Measurements from ENCODE around the gene APBB3. TPM values are rescaled to one million over a fixed set of nuclear protein-coding genes. Genes with fewer than 3 reads are reported as not detected.
"Not testable (repeated sequence)": the region's sequence is repeated elsewhere in the genome, so short reads cannot be mapped to it uniquely, and the experiment has no call there.

The APBB3 gene
- total RNA-seq, result 10 to 100 TPM; 12.8 to 25.8 TPM

- ATAC-seq, result peak; percentile 95
- peak within 1 kb of the TSS; percentile 88 to 96 for H3K27ac Mint-ChIP-seq
- peak within 1 kb of the TSS; percentile 94 for H3K4me3 Mint-ChIP-seq
- DNase-seq (ENCODE audit: low spot score), result peak; percentile 98
- peaks cover 5% of the 10 kb centered on the region for H3K36me3 Mint-ChIP-seq
- H3K9me3 Mint-ChIP-seq, result no peaks in the 10 kb centered on the region
- H3K4me1 Mint-ChIP-seq (ENCODE audit: low read depth in 2 of 2), result peaks cover 44 to 45% of the 10 kb centered on the region in 2 donors
- no peaks in the 10 kb centered on the region for H3K27me3 Mint-ChIP-seq
These were observed at the start of gene APBB3, which contains the start of gene SLC35A4 for GRCh38 chr5:140564196-140565023. APBB3 (minus strand) TSS chr5:140564598; CDS start chr5:140564245, 353 bp downstream. SLC35A4 (plus strand) TSS chr5:140564828; CDS start chr5:140567170, 2,342 bp downstream.

GRCh38 chr5:140611020-140611521 is 46.7 kb upstream of the APBB3 start:
- Mint-ChIP-seq H3K27me3 (peaks cover 12 to 14% of the 10 kb centered on the region in 2 donors), H3K36me3 (no peaks in the 10 kb centered on the region), H3K4me1 (ENCODE audit: low read depth in 2 of 2) (peaks cover 6 to 12% of the 10 kb centered on the region in 2 donors), H3K27ac (no peak overlapping the region), H3K9me3 (no peaks in the 10 kb centered on the region), H3K4me3 (no peak overlapping the region)
- no peak for DNase-seq (ENCODE audit: low spot score)
- no peak for ATAC-seq

GRCh38 chr5:140609126-140609525 is 44.7 kb upstream of the APBB3 start:
- H3K36me3 Mint-ChIP-seq, result no peaks in the 10 kb centered on the region
- H3K4me1 Mint-ChIP-seq (ENCODE audit: low read depth in 2 of 2), result peaks cover 6 to 12% of the 10 kb centered on the region in 2 donors
- ATAC-seq (no peak), DNase-seq (ENCODE audit: low spot score) (no peak)
- H3K4me3 Mint-ChIP-seq, result no peak overlapping the region
- no peak overlapping the region for H3K27ac Mint-ChIP-seq
- no peaks in the 10 kb centered on the region for H3K9me3 Mint-ChIP-seq
- H3K27me3 Mint-ChIP-seq, result peaks cover 14 to 15% of the 10 kb centered on the region in 2 donors

- no peak overlapping the region for H3K27ac Mint-ChIP-seq
- H3K4me1 Mint-ChIP-seq (ENCODE audit: low read depth in 2 of 2), result peaks cover 6 to 12% of the 10 kb centered on the region in 2 donors
- H3K36me3 Mint-ChIP-seq, result no peaks in the 10 kb centered on the region
- H3K9me3 Mint-ChIP-seq, result no peaks in the 10 kb centered on the region
- DNase-seq (ENCODE audit: low spot score), result no peak
- H3K4me3 Mint-ChIP-seq, result no peak overlapping the region
- H3K27me3 Mint-ChIP-seq, result peaks cover 14 to 15% of the 10 kb centered on the region in 2 donors
- no peak for ATAC-seq
These were observed 44.3 kb upstream of the APBB3 start for GRCh38 chr5:140608722-140609121.

GRCh38 chr5:140607031-140607430 is 42.6 kb upstream of the APBB3 start:
- ATAC-seq, result no peak
- no peaks in the 10 kb centered on the region for H3K9me3 Mint-ChIP-seq
- H3K36me3 Mint-ChIP-seq, result no peaks in the 10 kb centered on the region

GRCh38 chr5:140605879-140606278 is 41.5 kb upstream of the APBB3 start:
- Mint-ChIP-seq H3K27ac (no peak overlapping the region), H3K9me3 (no peaks in the 10 kb centered on the region), H3K36me3 (no peaks in the 10 kb centered on the region), H3K4me1 (ENCODE audit: low read depth in 2 of 2) (no peaks in the 10 kb centered on the region), H3K4me3 (no peak overlapping the region), H3K27me3 (peaks cover 0 to 7% of the 10 kb centered on the region in 2 donors)
- no peak for ATAC-seq
- DNase-seq (ENCODE audit: low spot score), result no peak

More at GRCh38 chr5:140607031-140607430, 42.6 kb upstream of the APBB3 start:
- Mint-ChIP-seq H3K27ac (no peak overlapping the region), H3K27me3 (peaks cover 7 to 11% of the 10 kb centered on the region in 2 donors), H3K4me3 (no peak overlapping the region), H3K4me1 (ENCODE audit: low read depth in 2 of 2) (peaks cover 6 to 7% of the 10 kb centered on the region in 2 donors)
- DNase-seq (ENCODE audit: low spot score), result no peak

GRCh38 chr5:140603734-140604133 is 39.3 kb upstream of the APBB3 start:
- H3K36me3 Mint-ChIP-seq, result no peaks in the 10 kb centered on the region
- H3K9me3 Mint-ChIP-seq, result no peaks in the 10 kb centered on the region
- DNase-seq (ENCODE audit: low spot score), result no peak
- no peaks in the 10 kb centered on the region for H3K4me1 Mint-ChIP-seq (ENCODE audit: low read depth in 2 of 2)
- no peak overlapping the region for H3K4me3 Mint-ChIP-seq
- H3K27ac Mint-ChIP-seq, result no peak overlapping the region
- H3K27me3 Mint-ChIP-seq, result peaks cover 0 to 4% of the 10 kb centered on the region in 2 donors
- no peak for ATAC-seq

GRCh38 chr5:140603446-140603698 is 39.0 kb upstream of the APBB3 start:
- H3K9me3 Mint-ChIP-seq; H3K27me3 Mint-ChIP-seq; H3K4me1 Mint-ChIP-seq (ENCODE audit: low read depth in 2 of 2); H3K27ac Mint-ChIP-seq; DNase-seq (ENCODE audit: low spot score); ATAC-seq; H3K36me3 Mint-ChIP-seq; H3K4me3 Mint-ChIP-seq: not testable (repeated sequence)

- Mint-ChIP-seq H3K36me3 (no peaks in the 10 kb centered on the region), H3K27me3 (peaks cover 0 to 6% of the 10 kb centered on the region in 2 donors), H3K4me3 (no peak overlapping the region), H3K4me1 (ENCODE audit: low read depth in 2 of 2) (no peaks in the 10 kb centered on the region), H3K27ac (no peak overlapping the region), H3K9me3 (no peaks in the 10 kb centered on the region)
- DNase-seq (ENCODE audit: low spot score), result no peak
- no peak for ATAC-seq
These were observed 37.7 kb upstream of the APBB3 start for GRCh38 chr5:140602147-140602546.

- H3K27ac Mint-ChIP-seq, result no peak overlapping the region
- H3K4me3 Mint-ChIP-seq, result no peak overlapping the region
- peaks cover 0 to 2% of the 10 kb centered on the region in 2 donors for H3K27me3 Mint-ChIP-seq
- no peaks in the 10 kb centered on the region for H3K36me3 Mint-ChIP-seq
- no peaks in the 10 kb centered on the region for H3K9me3 Mint-ChIP-seq
- H3K4me1 Mint-ChIP-seq (ENCODE audit: low read depth in 2 of 2), result no peaks in the 10 kb centered on the region
- DNase-seq (ENCODE audit: low spot score), result no peak
- no peak for ATAC-seq
These were observed 35.7 kb upstream of the APBB3 start for GRCh38 chr5:140600096-140600495.

GRCh38 chr5:140598836-140599235 is 34.4 kb upstream of the APBB3 start:
- Mint-ChIP-seq H3K27ac (no peak overlapping the region), H3K36me3 (no peaks in the 10 kb centered on the region), H3K4me3 (no peak overlapping the region), H3K4me1 (ENCODE audit: low read depth in 2 of 2) (no peaks in the 10 kb centered on the region), H3K27me3 (peaks cover 0 to 2% of the 10 kb centered on the region in 2 donors), H3K9me3 (no peaks in the 10 kb centered on the region)
- DNase-seq (ENCODE audit: low spot score) (no peak), ATAC-seq (no peak)

- Mint-ChIP-seq H3K4me1 (ENCODE audit: low read depth in 2 of 2) (no peaks in the 10 kb centered on the region), H3K36me3 (no peaks in the 10 kb centered on the region), H3K27me3 (peaks cover 0 to 2% of the 10 kb centered on the region in 2 donors), H3K27ac (no peak overlapping the region), H3K4me3 (no peak overlapping the region), H3K9me3 (no peaks in the 10 kb centered on the region)
- ATAC-seq (no peak), DNase-seq (ENCODE audit: low spot score) (no peak)
These were observed 31.9 kb upstream of the APBB3 start for GRCh38 chr5:140596321-140596741.

GRCh38 chr5:140595538-140596300 is 31.3 kb upstream of the APBB3 start:
- Mint-ChIP-seq H3K9me3 (no peaks in the 10 kb centered on the region), H3K27me3 (peaks cover 0 to 2% of the 10 kb centered on the region in 2 donors), H3K4me3 (no peak overlapping the region), H3K4me1 (ENCODE audit: low read depth in 2 of 2) (no peaks in the 10 kb centered on the region), H3K36me3 (no peaks in the 10 kb centered on the region), H3K27ac (no peak overlapping the region)
- ATAC-seq (no peak), DNase-seq (ENCODE audit: low spot score) (no peak)

- no peaks in the 10 kb centered on the region for H3K36me3 Mint-ChIP-seq
- no peak overlapping the region for H3K4me3 Mint-ChIP-seq
- H3K27me3 Mint-ChIP-seq, result peaks cover 0 to 3% of the 10 kb centered on the region in 2 donors
- no peaks in the 10 kb centered on the region for H3K4me1 Mint-ChIP-seq (ENCODE audit: low read depth in 2 of 2)
- no peaks in the 10 kb centered on the region for H3K9me3 Mint-ChIP-seq
- H3K27ac Mint-ChIP-seq, result no peak overlapping the region
- ATAC-seq, result peak in 1 of 2 donors; percentile 46
- DNase-seq (ENCODE audit: low spot score), result no peak
These were observed 29.8 kb upstream of the APBB3 start for GRCh38 chr5:140594169-140594568.
